Aorta (tissue), 5 donors: Measurements from ENCODE around the gene PPM1H. TPM values are rescaled to one million over a fixed set of nuclear protein-coding genes. Genes with fewer than 3 reads are reported as not detected.
"Not testable (repeated sequence)": the region's sequence is repeated elsewhere in the genome, so short reads cannot be mapped to it uniquely, and the experiment has no call there.

Experiments
- ATAC-seq: fragments of 200-7000 bp; cut with Tn5 transposase; one replicate; pipeline ENCODE4 v1.9.1; 2022; ENCODE audit warnings: moderate library complexity; ENCODE audit not compliant: low FRiP score
- DNase-seq, 2 donors: peaks; one replicate each; pipeline ENCODE4 v3.0.0-alpha.2; 2020
- H3K27ac ChIP-seq, 2 donors: one replicate each; pipeline ENCODE4 v1.5.1; 2013; ENCODE audit warnings: low read length in 2 of 2, mild to moderate bottlenecking in 2 of 2, moderate library complexity in 2 of 2, control low read depth in 1 of 2, inconsistent platforms in 1 of 2, low read depth in 1 of 2
- H3K27me3 ChIP-seq, 2 donors: one replicate each; pipeline ENCODE4 v1.6.1; 2013; ENCODE audit warnings: control low read depth in 1 of 2, low read length in 1 of 2, mild to moderate bottlenecking in 1 of 2, moderate library complexity in 1 of 2; ENCODE audit not compliant: insufficient read depth in 2 of 2, control insufficient read depth in 1 of 2
- H3K36me3 ChIP-seq, 2 donors: one replicate each; pipeline ENCODE4 v1.6.1; 2013; ENCODE audit warnings: control low read depth in 1 of 2, low read length in 1 of 2, mild to moderate bottlenecking in 1 of 2; ENCODE audit not compliant: insufficient read depth in 2 of 2, control insufficient read depth in 1 of 2
- H3K4me1 ChIP-seq, 2 donors: one replicate each; pipeline ENCODE4 v1.6.1; 2013; ENCODE audit warnings: low read length in 2 of 2, control low read depth in 1 of 2, mild to moderate bottlenecking in 1 of 2, moderate library complexity in 1 of 2; ENCODE audit not compliant: insufficient read depth in 2 of 2, control insufficient read depth in 1 of 2
- H3K4me3 ChIP-seq, 2 donors: one replicate each; pipeline ENCODE4 v1.5.1; 2013; ENCODE audit warnings: low read length in 2 of 2, control low read depth in 1 of 2, mild to moderate bottlenecking in 1 of 2
- H3K9me3 ChIP-seq: one replicate; pipeline ENCODE4 v1.6.1; 2013; ENCODE audit warnings: mild to moderate bottlenecking, low read length; ENCODE audit not compliant: control insufficient read depth
- WGBS, 2 donors: extraction: QIAGEN DNeasy Blood & Tissue Kit; methylation state at CpG; one replicate each; pipeline ENCODE4 v1.1.7; 2013; 5-methylcytosine and 5-hydroxymethylcytosine counted together
- intact Hi-C, 2 donors: fragments of 100-400 bp; cut with DNase I; formaldehyde crosslinking; loops; one replicate each; pipeline versions ENCODE4 v1.14.2 to v1.15.0; 2022
- polyA plus RNA-seq, 2 donors: library from polyadenylated mRNA; stranded (reverse); fragments of 200-250 nt; gene quantifications; one replicate each; pipeline ENCODE4 v1.2.3, GENCODE V29; 2013
- total RNA-seq, 2 donors: library from RNA; stranded (reverse); fragmentation: NEBNext Ultra II Directional; extraction: Animal tissue kit (Norgen Biotek cat#: 25700); gene quantifications; one replicate each; pipeline ENCODE4 v1.2.1, GENCODE V29; 2021
- donor health status: healthy with polysubstance abuse.
- donor health status: Bipolar disorder and iron deficiency.
- donor health status: DM: no; HTN: no; CAD: no.
- donor health status: DM: no; HTN: no; CAD: no.
- donor health status: DM: yes; HTN: yes; CAD: no.

Gene PPM1H
- total and polyA plus RNA-seq, 4 donors: 1.3 to 9.3 (median 3.7) TPM

GRCh38 chr12:62879691-62880090 is 55.3 kb downstream of the PPM1H start:
- Histone ChIP-seq H3K4me3 (no peak overlapping the region), H3K36me3 (no peaks in the 10 kb centered on the region), H3K4me1 (peaks cover 0 to 5% of the 10 kb centered on the region in 2 donors), H3K27me3 (no peaks in the 10 kb centered on the region), H3K9me3 (no peaks in the 10 kb centered on the region), H3K27ac (no peak overlapping the region)
- intact Hi-C loops: no loop called here
- DNase-seq (no peak), ATAC-seq (no peak)
- 91 to 92% methylated on average over 1 of the region's 1 CpG for WGBS, 2 donors

GRCh38 chr12:62879228-62879627 is 55.7 kb downstream of the PPM1H start:
- DNase-seq, H3K27ac ChIP-seq, H3K36me3 ChIP-seq, H3K4me1 ChIP-seq, H3K27me3 ChIP-seq, H3K9me3 ChIP-seq, intact Hi-C loops, H3K4me3 ChIP-seq, ATAC-seq: not testable (repeated sequence)
- 93 to 96% methylated on average over 3 of the region's 3 CpGs for WGBS, 2 donors

- Histone ChIP-seq H3K9me3 (no peaks in the 10 kb centered on the region), H3K4me1 (peaks cover 0 to 5% of the 10 kb centered on the region in 2 donors), H3K36me3 (no peaks in the 10 kb centered on the region), H3K4me3 (no peak overlapping the region), H3K27ac (no peak overlapping the region), H3K27me3 (no peaks in the 10 kb centered on the region)
- ATAC-seq (no peak), DNase-seq (no peak)
- 62 to 63% methylated on average over 2 of the region's 2 CpGs for WGBS, 2 donors
- intact Hi-C loops: no loop called here
Measured at GRCh38 chr12:62878211-62878610, 56.7 kb downstream of the PPM1H start.

GRCh38 chr12:62876938-62877548 is 57.9 kb downstream of the PPM1H start:
- Histone ChIP-seq H3K27me3 (no peaks in the 10 kb centered on the region), H3K9me3 (no peaks in the 10 kb centered on the region), H3K27ac (no peak overlapping the region), H3K36me3 (no peaks in the 10 kb centered on the region), H3K4me3 (peak overlapping the region in 1 of 2 donors; percentile 42), H3K4me1 (peaks cover 0 to 5% of the 10 kb centered on the region in 2 donors)
- ATAC-seq (peak; percentile 47), DNase-seq (no peak)
- intact Hi-C loops: no loop called here
- WGBS, 2 donors: 51 to 57% methylated on average over 13 of the region's 13 CpGs

GRCh38 chr12:62873826-62874448 is 61.0 kb downstream of the PPM1H start:
- peaks cover 0 to 5% of the 10 kb centered on the region in 2 donors for H3K4me1 ChIP-seq
- H3K4me3 ChIP-seq: no peak overlapping the region
- 91 to 92% methylated on average over 4 of the region's 4 CpGs for WGBS, 2 donors
- no peaks in the 10 kb centered on the region for H3K36me3 ChIP-seq
- DNase-seq (no peak), ATAC-seq (no peak)
- no peaks in the 10 kb centered on the region for H3K27me3 ChIP-seq
- intact Hi-C loops: no loop called here
- H3K9me3 ChIP-seq: no peaks in the 10 kb centered on the region
- no peak overlapping the region for H3K27ac ChIP-seq

- DNase-seq (no peak), ATAC-seq (no peak)
- Histone ChIP-seq H3K36me3 (no peaks in the 10 kb centered on the region), H3K27ac (no peak overlapping the region), H3K27me3 (no peaks in the 10 kb centered on the region), H3K4me1 (peaks cover 0 to 5% of the 10 kb centered on the region in 2 donors), H3K4me3 (no peak overlapping the region), H3K9me3 (no peaks in the 10 kb centered on the region)
- WGBS, 2 donors: 93 to 94% methylated on average over 6 of the region's 6 CpGs
- intact Hi-C loops: no loop called here
Measured at GRCh38 chr12:62873116-62873825, 61.7 kb downstream of the PPM1H start.

- intact Hi-C loops: loop anchor here (5.0 to 10.0 kb wide), 2 partner anchors 63 to 66 kb away; partner anchors contain the start of gene PPM1H (in 1 of the 2)
- DNase-seq: no peak
- no peak for ATAC-seq
- Histone ChIP-seq H3K27me3 (no peaks in the 10 kb centered on the region), H3K9me3 (no peaks in the 10 kb centered on the region), H3K27ac (no peak overlapping the region), H3K36me3 (no peaks in the 10 kb centered on the region), H3K4me1 (peaks cover 11 to 13% of the 10 kb centered on the region in 2 donors), H3K4me3 (no peak overlapping the region)
- WGBS, 2 donors: 91 to 100% methylated on average over 1 of the region's 1 CpG
Measured at GRCh38 chr12:62868820-62869219, 66.1 kb downstream of the PPM1H start.

GRCh38 chr12:62866451-62867082 is 68.4 kb downstream of the PPM1H start:
- no peaks in the 10 kb centered on the region for H3K36me3 ChIP-seq
- peak; percentile 39 for ATAC-seq
- H3K4me3 ChIP-seq: no peak overlapping the region
- H3K27ac ChIP-seq: peak overlapping the region; percentile 87 to 93
- no peak for DNase-seq
- WGBS, 2 donors: 38 to 42% methylated on average over 4 of the region's 4 CpGs
- H3K9me3 ChIP-seq: no peaks in the 10 kb centered on the region
- intact Hi-C loops: loop anchor here (5.0 to 10.0 kb wide), 2 partner anchors 66 to 68 kb away; partner anchors contain the start of gene PPM1H (in 1 of the 2)
- peaks cover 11 to 20% of the 10 kb centered on the region in 2 donors for H3K4me1 ChIP-seq
- H3K27me3 ChIP-seq: no peaks in the 10 kb centered on the region
